NCI-H1436 treated with DMSO at 0.1 percent for 48 hours (cell line): Measurements from ENCODE around the gene VPS54.

ENCODE experiments used
- DNase-seq: peaks from one replicate; lab custom pipeline; 2025; lab: John Stamatoyannopoulos, UW

The VPS54 gene

GRCh38 chr2:63843791-63844190 is 175.4 kb downstream of the VPS54 start:
- no peak for DNase-seq

GRCh38 chr2:63843093-63843492 is 176.1 kb downstream of the VPS54 start:
- no peak for DNase-seq

GRCh38 chr2:63842149-63843061 is 176.8 kb downstream of the VPS54 start:
- DNase-seq = no peak
